Sigmoid colon (tissue), 7 donors: ENCODE measurements around the gene CSF2. TPM values are rescaled to one million over a fixed set of nuclear protein-coding genes. Genes with fewer than 3 reads are reported as not detected.

Experiments used
- DNase-seq: peaks from one replicate; pipeline ENCODE4 v3.0.0-alpha.2; 2019
- H3K27ac ChIP-seq, 4 donors: fragments of 200-600 bp; sonication (generic); one replicate each; pipeline ENCODE4 v1.5.1; 2016 to 2019; ENCODE audit warnings: mild to moderate bottlenecking in 1 of 4
- H3K27me3 ChIP-seq, 3 donors: fragments of 200-600 bp; sonication (generic); one replicate each; pipeline ENCODE4 v1.5.1; 2019; ENCODE audit warnings: mild to moderate bottlenecking in 1 of 3
- H3K36me3 ChIP-seq, 4 donors: fragments of 200-600 bp; sonication (generic); one replicate each; pipeline ENCODE4 v1.5.1; 2016 to 2019
- H3K4me1 ChIP-seq, 4 donors: fragments of 200-600 bp; sonication (generic); one replicate each; pipeline ENCODE4 v1.5.1; 2017 to 2019
- H3K4me3 ChIP-seq, 4 donors: fragments of 200-600 bp; sonication (generic); one replicate each; pipeline ENCODE4 v1.5.1; 2017 to 2019; ENCODE audit warnings: mild to moderate bottlenecking in 2 of 4, moderate library complexity in 1 of 4
- H3K9me3 ChIP-seq, 4 donors: fragments of 200-600 bp in 3 of 4; sonication (generic) in 3 of 4; one replicate each; pipeline versions ENCODE4 v1.5.1 to v1.6.1; 2013 to 2019
- EP300 ChIP-seq, 4 donors: sonication (generic); formaldehyde crosslinking; IDR thresholded peaks; one replicate each; pipeline ENCODE4 v1.6.1; 2017; ENCODE audit warnings: antibody characterized with exemption in 4 of 4
- POLR2A ChIP-seq, 2 donors: fragments of 450-650 bp; IDR thresholded peaks; one replicate each; pipeline ENCODE4 v1.6.1; 2016; ENCODE audit warnings: antibody characterized with exemption in 2 of 2, mild to moderate bottlenecking in 2 of 2, moderate library complexity in 2 of 2
- POLR2AphosphoS5 ChIP-seq, 4 donors: sonication (generic); formaldehyde crosslinking; IDR thresholded peaks; one replicate each; pipeline ENCODE4 v1.6.1; 2017; ENCODE audit warnings: antibody characterized with exemption in 4 of 4
- WGBS, 2 donors: extraction: QIAGEN DNeasy Blood & Tissue Kit; methylation state at CpG; one replicate each; pipeline ENCODE4 v1.1.7; 2013; 5-methylcytosine and 5-hydroxymethylcytosine counted together
- intact Hi-C: fragments of 100-400 bp; cut with DNase I; formaldehyde crosslinking; loops from one replicate; pipeline ENCODE4 v1.15.1; 2023
- polyA plus RNA-seq, 3 donors: library from polyadenylated mRNA; stranded (reverse); fragments of 200-250 nt; gene quantifications; one replicate each; pipeline ENCODE4 v1.2.3, GENCODE V29; 2013
- total RNA-seq, 4 donors: library from RNA; depleted of rRNA; stranded (reverse); fragments of >200 nt; gene quantifications; one replicate each; pipeline ENCODE4 v1.1.0, GENCODE V29; 2016
- TF ChIP-seq, protein P1 (sequence below), 4 experiments: fragments of 450-650 bp in 3 of 4; fragments of 200-600 bp in 1 of 4; IDR thresholded peaks; one replicate each; pipeline ENCODE4 v1.5.1; 2016 to 2019; ENCODE audit warnings: antibody characterized with exemption in 4 of 4, mild to moderate bottlenecking in 3 of 4, moderate library complexity in 2 of 4
- donor health status: healthy with polysubstance abuse.
- donor health status: Bipolar disorder and iron deficiency.
- donor health status: healthy.

CSF2 gene
- total and polyA plus RNA-seq, 7 donors: 1.1 TPM; not detected in 6

DNA sequence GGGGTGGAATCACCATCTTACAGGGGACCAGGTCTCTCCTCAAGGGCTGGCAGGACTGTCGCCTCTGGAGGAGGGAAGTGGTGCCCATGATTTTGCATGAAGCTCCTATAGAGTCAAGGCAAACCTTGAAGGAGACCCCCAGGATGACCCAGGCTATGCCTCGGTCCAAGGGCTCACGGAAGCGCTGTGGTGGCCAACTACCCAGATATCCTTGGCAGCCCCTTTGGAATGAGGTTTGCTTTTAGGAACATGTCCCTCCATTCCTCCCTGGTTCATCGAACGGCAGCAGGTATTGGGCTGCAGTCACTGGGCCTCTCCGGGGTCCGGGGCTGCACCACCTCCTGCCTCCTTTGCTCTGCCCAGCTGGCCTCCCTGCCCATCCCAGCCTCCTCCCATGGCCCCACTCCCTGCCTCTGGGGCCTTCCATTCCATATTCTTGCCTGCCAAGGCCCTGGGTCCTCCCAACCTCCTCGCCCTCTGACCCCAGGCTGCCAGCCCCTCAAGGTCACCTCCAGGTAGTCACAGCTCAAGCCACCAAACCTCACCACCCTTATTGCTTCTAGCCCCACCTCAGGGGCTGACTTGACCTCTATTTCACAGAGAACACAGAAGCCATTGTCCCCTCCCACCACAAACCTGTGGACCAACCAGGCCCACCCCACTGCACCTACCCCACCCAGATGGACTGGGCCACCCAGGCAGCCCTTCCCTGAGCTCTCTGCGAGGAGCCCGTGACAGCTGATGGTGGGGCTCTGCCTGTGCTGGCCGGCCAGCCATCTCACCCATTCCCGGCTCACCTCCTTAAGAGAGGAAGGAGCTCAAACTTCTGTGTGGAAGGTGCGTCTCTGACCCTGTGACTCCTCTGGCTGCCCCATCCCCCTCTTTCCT lies 16.7 kb upstream of the CSF2 start:
- peak; percentile 44 for DNase-seq
- TF ChIP-seq POLR2A (IDR thresholded peaks at IDR 0.05): no peak
- TF ChIP-seq POLR2AphosphoS5 (IDR thresholded peaks at IDR 0.05): no peak
- TF ChIP-seq, protein P1, sequence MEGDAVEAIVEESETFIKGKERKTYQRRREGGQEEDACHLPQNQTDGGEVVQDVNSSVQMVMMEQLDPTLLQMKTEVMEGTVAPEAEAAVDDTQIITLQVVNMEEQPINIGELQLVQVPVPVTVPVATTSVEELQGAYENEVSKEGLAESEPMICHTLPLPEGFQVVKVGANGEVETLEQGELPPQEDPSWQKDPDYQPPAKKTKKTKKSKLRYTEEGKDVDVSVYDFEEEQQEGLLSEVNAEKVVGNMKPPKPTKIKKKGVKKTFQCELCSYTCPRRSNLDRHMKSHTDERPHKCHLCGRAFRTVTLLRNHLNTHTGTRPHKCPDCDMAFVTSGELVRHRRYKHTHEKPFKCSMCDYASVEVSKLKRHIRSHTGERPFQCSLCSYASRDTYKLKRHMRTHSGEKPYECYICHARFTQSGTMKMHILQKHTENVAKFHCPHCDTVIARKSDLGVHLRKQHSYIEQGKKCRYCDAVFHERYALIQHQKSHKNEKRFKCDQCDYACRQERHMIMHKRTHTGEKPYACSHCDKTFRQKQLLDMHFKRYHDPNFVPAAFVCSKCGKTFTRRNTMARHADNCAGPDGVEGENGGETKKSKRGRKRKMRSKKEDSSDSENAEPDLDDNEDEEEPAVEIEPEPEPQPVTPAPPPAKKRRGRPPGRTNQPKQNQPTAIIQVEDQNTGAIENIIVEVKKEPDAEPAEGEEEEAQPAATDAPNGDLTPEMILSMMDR (IDR thresholded peaks at IDR 0.05): no peak
- TF ChIP-seq EP300 (IDR thresholded peaks at IDR 0.05): no peak
- intact Hi-C loops: no loop called here

DNA sequence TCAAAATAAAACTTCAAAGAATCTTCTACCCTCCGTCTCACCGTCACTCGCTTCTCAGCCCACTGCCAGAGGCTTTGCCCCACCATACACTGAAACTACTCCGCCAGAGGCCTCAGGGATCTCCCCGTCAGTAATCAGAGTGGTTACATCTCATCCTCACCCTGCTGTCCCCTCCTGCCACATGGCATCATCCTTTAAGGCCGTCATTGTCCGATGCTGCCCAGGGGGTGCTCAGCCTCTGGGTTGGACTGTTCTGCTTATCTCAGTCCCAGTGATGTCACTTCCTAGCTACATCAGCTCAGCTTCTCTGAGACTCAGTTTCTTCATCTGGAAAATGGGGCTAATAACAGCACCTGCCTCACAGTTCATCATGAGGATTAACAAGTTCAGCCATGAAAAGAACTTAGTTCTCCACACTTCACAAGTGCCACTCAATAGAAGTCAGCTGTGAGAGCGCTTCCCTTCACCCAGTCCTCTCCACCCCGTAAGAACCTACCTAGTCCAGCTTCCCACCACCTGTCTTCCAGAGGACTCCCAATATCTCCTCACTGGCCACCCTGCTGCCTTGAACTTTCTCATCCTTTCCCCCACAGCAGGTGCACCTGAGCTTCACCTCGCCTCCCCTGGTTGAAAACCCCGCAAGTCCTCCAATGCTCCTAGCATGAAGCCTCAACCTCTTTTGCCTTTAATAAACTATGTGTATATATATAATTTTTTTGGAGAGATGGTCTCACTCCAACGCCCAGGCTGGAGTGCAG lies 15.9 kb upstream of the CSF2 start:
- WGBS, 2 donors: 85 to 91% methylated on average over 12 of the region's 12 CpGs
- DNase-seq: peak; percentile 36

More for the DNA sequence above, 16.7 kb upstream of the CSF2 start:
- 84 to 92% methylated on average over 14 of the region's 14 CpGs for WGBS, 2 donors
- H3K27ac ChIP-seq: no peak overlapping the region
- no peaks in the 10 kb centered on the region for H3K4me1 ChIP-seq
- H3K4me3 ChIP-seq: no peak overlapping the region
- H3K27me3 ChIP-seq: no peaks in the 10 kb centered on the region
- no peaks in the 10 kb centered on the region for H3K36me3 ChIP-seq
- H3K9me3 ChIP-seq: no peaks in the 10 kb centered on the region

DNA sequence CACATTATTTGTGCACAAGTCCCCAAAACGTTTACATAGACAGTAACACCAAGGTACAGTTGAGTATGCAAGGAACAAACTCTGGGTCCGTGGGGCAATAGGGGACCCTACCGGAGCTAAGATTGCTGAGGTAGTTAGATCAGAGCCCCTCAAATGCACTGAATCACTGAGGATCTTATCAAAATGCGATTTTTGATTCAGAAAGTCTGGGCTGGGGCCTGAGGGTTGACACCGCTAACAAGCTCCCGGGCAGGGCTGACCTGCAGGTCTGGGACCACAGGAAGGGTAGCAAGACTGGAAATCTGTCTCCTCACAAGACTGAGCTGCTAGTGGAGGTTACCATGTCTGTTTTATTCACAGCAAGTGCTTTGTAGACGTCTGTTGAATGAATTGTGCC lies 14.9 kb upstream of the CSF2 start:
- intact Hi-C loops: no loop called here
- H3K9me3 ChIP-seq: no peaks in the 10 kb centered on the region
- peak; percentile 33 for DNase-seq
- no peak overlapping the region for H3K4me3 ChIP-seq
- WGBS, 2 donors: 85 to 88% methylated on average over 7 of the region's 7 CpGs
- TF ChIP-seq POLR2AphosphoS5 (IDR thresholded peaks at IDR 0.05): no peak
- no peak for TF ChIP-seq EP300 (IDR thresholded peaks at IDR 0.05)
- no peak for TF ChIP-seq POLR2A (IDR thresholded peaks at IDR 0.05)
- TF ChIP-seq, protein P1 (IDR thresholded peaks at IDR 0.05): no peak
- H3K4me1 ChIP-seq: no peaks in the 10 kb centered on the region
- no peaks in the 10 kb centered on the region for H3K36me3 ChIP-seq
- H3K27ac ChIP-seq: no peak overlapping the region
- no peaks in the 10 kb centered on the region for H3K27me3 ChIP-seq

More for the DNA sequence above, 15.9 kb upstream of the CSF2 start:
- intact Hi-C loops: no loop called here
- H3K36me3 ChIP-seq: no peaks in the 10 kb centered on the region
- H3K9me3 ChIP-seq: no peaks in the 10 kb centered on the region
- H3K4me1 ChIP-seq: no peaks in the 10 kb centered on the region
- H3K27ac ChIP-seq: no peak overlapping the region
- TF ChIP-seq POLR2A (IDR thresholded peaks at IDR 0.05) (no peak), EP300 (IDR thresholded peaks at IDR 0.05) (no peak)
- no peaks in the 10 kb centered on the region for H3K27me3 ChIP-seq
- H3K4me3 ChIP-seq: no peak overlapping the region

DNA sequence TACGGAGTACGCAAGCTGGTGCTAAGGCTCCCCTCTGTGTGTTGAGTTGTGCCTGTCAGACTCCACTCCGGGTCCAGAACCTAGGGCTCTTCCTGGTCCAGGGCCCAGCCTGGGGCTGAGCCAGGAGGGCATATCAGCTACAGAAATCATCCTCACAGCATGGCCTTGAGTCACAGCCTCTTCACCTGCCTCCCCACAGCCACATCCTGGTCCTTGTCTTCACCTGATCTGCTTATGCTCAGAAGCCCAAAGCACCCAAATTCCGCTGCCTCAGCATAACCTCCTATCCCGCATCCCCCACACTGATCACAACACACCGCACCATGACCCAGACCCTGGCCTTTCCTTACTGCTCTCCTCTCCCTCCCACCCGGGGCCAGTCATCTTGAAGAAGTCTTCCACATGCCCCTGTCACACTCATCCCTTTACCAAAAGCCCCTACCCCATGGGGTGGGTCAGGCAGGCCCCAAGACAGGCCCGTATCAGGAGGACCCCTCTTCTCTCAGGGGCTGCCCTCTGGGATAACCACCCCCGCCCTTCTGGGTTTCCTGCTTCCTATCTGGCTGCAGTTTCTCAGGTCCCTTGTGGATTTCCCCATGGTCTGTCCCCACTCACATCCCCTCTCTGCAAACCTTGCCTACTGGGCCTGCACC lies 14.4 kb upstream of the CSF2 start:
- WGBS, 2 donors: 81 to 88% methylated on average over 9 of the region's 9 CpGs
- TF ChIP-seq, protein P1 (IDR thresholded peaks at IDR 0.05): no peak
- TF ChIP-seq EP300 (IDR thresholded peaks at IDR 0.05) (no peak), POLR2AphosphoS5 (IDR thresholded peaks at IDR 0.05) (no peak), POLR2A (IDR thresholded peaks at IDR 0.05) (no peak)
- H3K36me3 ChIP-seq: no peaks in the 10 kb centered on the region
- no peaks in the 10 kb centered on the region for H3K9me3 ChIP-seq
- H3K4me3 ChIP-seq: no peak overlapping the region
- DNase-seq: peak; percentile 52
- no peak overlapping the region for H3K27ac ChIP-seq
- H3K4me1 ChIP-seq: no peaks in the 10 kb centered on the region
- no peaks in the 10 kb centered on the region for H3K27me3 ChIP-seq
- intact Hi-C loops: no loop called here
